ENCODE results near the gene SLC7A8.

The SLC7A8 gene

DNA sequence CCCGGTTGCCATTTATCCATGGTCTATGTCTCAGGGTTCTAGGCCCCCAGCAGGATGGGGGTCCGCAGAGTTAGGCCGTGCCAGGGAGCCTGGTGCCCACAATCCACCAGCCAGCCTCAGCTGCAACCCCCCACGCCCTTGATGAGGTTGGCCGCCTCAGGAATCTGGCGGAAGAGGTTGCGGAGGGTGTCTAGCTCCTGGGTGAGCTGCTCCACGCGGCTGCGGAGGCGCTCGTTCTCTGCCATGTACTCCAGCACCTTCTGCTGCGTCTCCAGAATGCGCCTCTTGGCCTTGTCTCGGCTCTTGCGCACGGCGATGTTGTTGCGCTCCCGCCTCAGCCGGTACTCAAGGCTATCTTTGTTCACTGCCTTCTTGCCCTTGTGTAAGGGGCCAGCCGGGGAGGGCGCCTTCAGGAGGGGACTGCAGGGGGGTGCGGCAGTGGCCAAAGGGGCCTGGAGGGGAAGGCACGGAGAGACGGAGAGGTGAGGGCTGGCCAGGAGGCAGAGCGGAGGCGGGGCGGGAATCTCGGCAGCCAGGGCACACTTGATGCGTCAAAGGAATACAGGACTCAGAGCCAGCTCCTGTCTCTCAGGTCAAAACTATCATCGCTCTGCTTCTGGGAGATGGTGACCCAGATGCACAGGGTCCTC, 66.0 kb downstream of the SLC7A8 start:
- H3K4me3 ChIP-seq (replicated peaks; ENCODE audit: low read depth, low read length), result no peak overlapping the region
- TF ChIP-seq, protein P1, sequence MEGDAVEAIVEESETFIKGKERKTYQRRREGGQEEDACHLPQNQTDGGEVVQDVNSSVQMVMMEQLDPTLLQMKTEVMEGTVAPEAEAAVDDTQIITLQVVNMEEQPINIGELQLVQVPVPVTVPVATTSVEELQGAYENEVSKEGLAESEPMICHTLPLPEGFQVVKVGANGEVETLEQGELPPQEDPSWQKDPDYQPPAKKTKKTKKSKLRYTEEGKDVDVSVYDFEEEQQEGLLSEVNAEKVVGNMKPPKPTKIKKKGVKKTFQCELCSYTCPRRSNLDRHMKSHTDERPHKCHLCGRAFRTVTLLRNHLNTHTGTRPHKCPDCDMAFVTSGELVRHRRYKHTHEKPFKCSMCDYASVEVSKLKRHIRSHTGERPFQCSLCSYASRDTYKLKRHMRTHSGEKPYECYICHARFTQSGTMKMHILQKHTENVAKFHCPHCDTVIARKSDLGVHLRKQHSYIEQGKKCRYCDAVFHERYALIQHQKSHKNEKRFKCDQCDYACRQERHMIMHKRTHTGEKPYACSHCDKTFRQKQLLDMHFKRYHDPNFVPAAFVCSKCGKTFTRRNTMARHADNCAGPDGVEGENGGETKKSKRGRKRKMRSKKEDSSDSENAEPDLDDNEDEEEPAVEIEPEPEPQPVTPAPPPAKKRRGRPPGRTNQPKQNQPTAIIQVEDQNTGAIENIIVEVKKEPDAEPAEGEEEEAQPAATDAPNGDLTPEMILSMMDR (IDR thresholded peaks at IDR 0.05; ENCODE audit: low read depth, low read length, missing control alignments), result no peak
- no peak for DNase-seq (ENCODE audit: extremely low read depth, low read depth)

GRCh38 chr14:23115918-23116317, 67.5 kb downstream of the SLC7A8 start:
- no peak overlapping the region for H3K4me3 ChIP-seq (replicated peaks; ENCODE audit: low read depth, low read length)
- DNase-seq (ENCODE audit: extremely low read depth, low read depth), result no peak
- TF ChIP-seq, protein P1 (IDR thresholded peaks at IDR 0.05; ENCODE audit: low read depth, low read length, missing control alignments), result no peak

- no peak overlapping the region for H3K4me3 ChIP-seq (replicated peaks; ENCODE audit: low read depth, low read length)
- TF ChIP-seq, protein P1 (IDR thresholded peaks at IDR 0.05; ENCODE audit: low read depth, low read length, missing control alignments), result no peak
- DNase-seq (ENCODE audit: extremely low read depth, low read depth), result peak; percentile 66
Observed at GRCh38 chr14:23115039-23115731, 68.3 kb downstream of the SLC7A8 start.

DNA sequence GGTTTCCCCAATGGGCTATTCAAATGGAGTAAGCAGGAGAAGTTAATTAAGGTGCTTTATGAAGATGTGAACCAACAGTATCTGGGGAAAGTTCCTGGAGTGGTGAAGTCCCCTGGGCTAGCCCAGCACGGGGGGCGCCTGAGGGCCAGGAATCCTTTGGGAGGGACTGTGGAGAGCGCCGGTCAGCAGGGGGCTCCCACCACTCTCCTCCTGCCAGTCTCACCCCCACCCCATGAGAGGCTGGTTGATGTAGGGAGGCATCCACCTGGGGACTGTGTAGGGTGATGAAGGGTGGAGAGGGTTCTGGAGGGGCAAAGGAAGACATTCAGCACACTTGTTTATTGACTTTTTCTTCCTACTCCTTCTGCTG, 68.8 kb downstream of the SLC7A8 start:
- DNase-seq (ENCODE audit: extremely low read depth, low read depth), result no peak

DNA sequence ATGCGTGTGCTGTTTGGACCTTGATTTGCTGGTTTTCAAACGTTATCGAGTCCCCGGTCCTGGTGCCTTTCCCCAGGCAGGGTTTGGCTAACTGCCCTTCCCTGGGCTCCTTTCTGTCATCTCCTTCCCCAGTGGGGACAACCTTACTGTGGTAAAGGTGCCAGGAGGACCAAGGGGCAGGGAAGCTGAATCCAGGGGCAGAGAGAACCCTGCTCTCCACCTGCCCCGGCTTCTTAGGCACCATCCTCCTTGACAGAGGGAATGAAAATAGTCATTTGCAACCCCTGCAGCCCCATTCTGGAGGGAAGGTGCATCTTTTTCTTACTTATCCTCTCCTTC, 69.4 kb downstream of the SLC7A8 start:
- H3K4me3 ChIP-seq (replicated peaks; ENCODE audit: low read depth, low read length), result no peak overlapping the region
- DNase-seq (ENCODE audit: extremely low read depth, low read depth), result no peak
- TF ChIP-seq, protein P1 (IDR thresholded peaks at IDR 0.05; ENCODE audit: low read depth, low read length, missing control alignments), result no peak

More for the DNA sequence above, 68.8 kb downstream of the SLC7A8 start:
- H3K4me3 ChIP-seq (replicated peaks; ENCODE audit: low read depth, low read length), result no peak overlapping the region
- TF ChIP-seq, protein P1 (IDR thresholded peaks at IDR 0.05; ENCODE audit: low read depth, low read length, missing control alignments), result no peak

- TF ChIP-seq, protein P1 (IDR thresholded peaks at IDR 0.05; ENCODE audit: low read depth, low read length, missing control alignments), result no peak
- H3K4me3 ChIP-seq (replicated peaks; ENCODE audit: low read depth, low read length), result no peak overlapping the region
- DNase-seq (ENCODE audit: extremely low read depth, low read depth), result no peak
Observed at GRCh38 chr14:23113431-23114119, 69.9 kb downstream of the SLC7A8 start.
